Gastrocnemius medialis (tissue), 4 donors: Measurements from ENCODE around the gene CCDC178. TPM values are rescaled to one million over a fixed set of nuclear protein-coding genes. Genes with fewer than 3 reads are reported as not detected.

ENCODE experiments used
- ATAC-seq, 2 donors: fragments of 150-250 bp; one replicate each; pipeline ENCODE4 v1.9.1; 2016
- DNase-seq, 2 donors: peaks; one replicate each; pipeline ENCODE4 v3.0.0-alpha.2; 2019
- H3K27ac ChIP-seq, 4 donors: fragments of 200-600 bp; sonication (generic); 1 replicate in 1 of 4; 2 replicates in 3 of 4; pipeline ENCODE4 v1.5.1; 2016 to 2018; ENCODE audit warnings: mild to moderate bottlenecking in 2 of 4, moderate library complexity in 1 of 4
- H3K27me3 ChIP-seq, 3 donors: fragments of 200-600 bp; sonication (generic) in 2 of 3; 1 replicate in 1 of 3; 2 replicates in 2 of 3; pipeline versions ENCODE4 v1.5.1 to v1.6.0; 2016 to 2019; ENCODE audit warnings: mild to moderate bottlenecking in 1 of 3, moderate library complexity in 1 of 3
- H3K36me3 ChIP-seq, 2 donors: fragments of 200-600 bp; sonication (generic) in 1 of 2; one replicate each; pipeline ENCODE4 v1.5.1; 2017 to 2018
- H3K4me1 ChIP-seq, 2 donors: fragments of 200-600 bp; sonication (generic) in 1 of 2; one replicate each; pipeline ENCODE4 v1.5.1; 2016 to 2017; ENCODE audit warnings: mild to moderate bottlenecking in 2 of 2
- H3K4me3 ChIP-seq, 4 donors: fragments of 200-600 bp; sonication (generic) in 3 of 4; 1 replicate in 1 of 4; 2 replicates in 3 of 4; pipeline ENCODE4 v1.5.1; 2016 to 2019; ENCODE audit warnings: mild to moderate bottlenecking in 2 of 4
- H3K9me3 ChIP-seq, 3 donors: fragments of 200-600 bp; sonication (generic) in 2 of 3; 1 replicate in 1 of 3; 2 replicates in 2 of 3; pipeline ENCODE4 v1.5.1; 2016 to 2019
- CTCF ChIP-seq, 5 experiments: fragments of 450-650 bp in 3 of 5; fragments of 200-600 bp in 2 of 5; sonication (generic) in 2 of 5; IDR thresholded peaks in 4 of 5; conservative IDR thresholded peaks in 1 of 5; 1 replicate in 4 of 5; 2 replicates in 1 of 5; pipeline ENCODE4 v1.5.1; 2016 to 2019; ENCODE audit warnings: antibody characterized with exemption in 5 of 5, mild to moderate bottlenecking in 3 of 5, moderate library complexity in 3 of 5
- POLR2A ChIP-seq, 2 donors: fragments of 450-650 bp; IDR thresholded peaks; one replicate each; pipeline ENCODE4 v1.6.1; 2017; ENCODE audit warnings: antibody characterized with exemption in 2 of 2, mild to moderate bottlenecking in 2 of 2, moderate library complexity in 2 of 2
- in situ Hi-C, 4 donors: fragments of 200-750 bp; cut with MboI; loops; one replicate each; pipeline versions ENCODE4 v1.15.0 to v1.8.0; 2017; ENCODE audit warnings: low sequenced_read_pairs in 4 of 4
- intact Hi-C: fragments of 100-400 bp; cut with DNase I; formaldehyde crosslinking; loops from one replicate; pipeline ENCODE4 v1.15.1; 2023; ENCODE audit warnings: low total_unique reads
- total RNA-seq, 4 donors: library from RNA; depleted of rRNA; stranded (reverse); fragments of >200 nt; gene quantifications; one replicate each; pipeline versions ENCODE4 v1.1.0 to v1.2.3, GENCODE V29; 2016

CCDC178 gene
- total RNA-seq, 4 donors from 2014 or later: 0.35 TPM; not detected in 3

GRCh38 chr18:33275843-33276242 lies 164.7 kb downstream of the CCDC178 start:
- intact Hi-C loops (no loop called here), in situ Hi-C loops (no loop called here)
- H3K27ac ChIP-seq: no peak overlapping the region
- ATAC-seq (no peak), DNase-seq (no peak)
- no peaks in the 10 kb centered on the region for H3K4me1 ChIP-seq
- no peaks in the 10 kb centered on the region for H3K9me3 ChIP-seq
- TF ChIP-seq CTCF (IDR thresholded peaks at IDR 0.05 in 4 of 5, conservative IDR thresholded peaks at IDR 0.05 in 1 of 5) (no peak), POLR2A (IDR thresholded peaks at IDR 0.05) (no peak)
- H3K36me3 ChIP-seq: no peaks in the 10 kb centered on the region
- no peak overlapping the region for H3K4me3 ChIP-seq
- H3K27me3 ChIP-seq: no peaks in the 10 kb centered on the region

GRCh38 chr18:33270297-33270696 lies 170.2 kb downstream of the CCDC178 start:
- no peak for ATAC-seq
- in situ Hi-C loops: no loop called here

GRCh38 chr18:33269223-33269622 lies 171.3 kb downstream of the CCDC178 start:
- Histone ChIP-seq H3K9me3 (no peaks in the 10 kb centered on the region), H3K27ac (no peak overlapping the region), H3K4me3 (no peak overlapping the region), H3K36me3 (no peaks in the 10 kb centered on the region), H3K4me1 (no peaks in the 10 kb centered on the region), H3K27me3 (no peaks in the 10 kb centered on the region)
- in situ Hi-C loops: no loop called here
- DNase-seq (no peak), ATAC-seq (no peak)
- intact Hi-C loops: no loop called here
- TF ChIP-seq POLR2A (IDR thresholded peaks at IDR 0.05) (no peak), CTCF (IDR thresholded peaks at IDR 0.05 in 4 of 5, conservative IDR thresholded peaks at IDR 0.05 in 1 of 5) (no peak)

More at GRCh38 chr18:33270297-33270696, 170.2 kb downstream of the CCDC178 start:
- DNase-seq: no peak
- H3K27ac ChIP-seq: no peak overlapping the region
- intact Hi-C loops: no loop called here
- H3K9me3 ChIP-seq: no peaks in the 10 kb centered on the region
- H3K4me1 ChIP-seq: no peaks in the 10 kb centered on the region
- no peak for TF ChIP-seq CTCF (IDR thresholded peaks at IDR 0.05 in 4 of 5, conservative IDR thresholded peaks at IDR 0.05 in 1 of 5)
- no peak for TF ChIP-seq POLR2A (IDR thresholded peaks at IDR 0.05)
- no peak overlapping the region for H3K4me3 ChIP-seq
- H3K36me3 ChIP-seq: no peaks in the 10 kb centered on the region
- no peaks in the 10 kb centered on the region for H3K27me3 ChIP-seq

GRCh38 chr18:33264566-33264965 lies 176.0 kb downstream of the CCDC178 start:
- Histone ChIP-seq H3K36me3 (no peaks in the 10 kb centered on the region), H3K27ac (no peak overlapping the region), H3K9me3 (no peaks in the 10 kb centered on the region), H3K4me1 (no peaks in the 10 kb centered on the region), H3K27me3 (no peaks in the 10 kb centered on the region), H3K4me3 (no peak overlapping the region)
- intact Hi-C loops: no loop called here
- in situ Hi-C loops: no loop called here
- DNase-seq (no peak), ATAC-seq (no peak)
- TF ChIP-seq POLR2A (IDR thresholded peaks at IDR 0.05): no peak
- no peak for TF ChIP-seq CTCF (IDR thresholded peaks at IDR 0.05 in 4 of 5, conservative IDR thresholded peaks at IDR 0.05 in 1 of 5)

GRCh38 chr18:33239298-33239697 lies 201.2 kb downstream of the CCDC178 start:
- DNase-seq: no peak
- Histone ChIP-seq H3K9me3 (no peaks in the 10 kb centered on the region), H3K4me3 (no peak overlapping the region), H3K4me1 (no peaks in the 10 kb centered on the region), H3K36me3 (no peaks in the 10 kb centered on the region), H3K27ac (no peak overlapping the region), H3K27me3 (no peaks in the 10 kb centered on the region)
- intact Hi-C loops: no loop called here
- no peak for TF ChIP-seq POLR2A (IDR thresholded peaks at IDR 0.05)
- no peak for TF ChIP-seq CTCF (IDR thresholded peaks at IDR 0.05 in 4 of 5, conservative IDR thresholded peaks at IDR 0.05 in 1 of 5)
- ATAC-seq: no peak
- in situ Hi-C loops: no loop called here
